Measurements from ENCODE around the gene KRT26. TPM values are rescaled to one million over a fixed set of nuclear protein-coding genes. Genes with fewer than 3 reads are reported as not detected.

The KRT26 gene
- total RNA-seq, 1 experiment from 2014 or later, result not detected

DNA sequence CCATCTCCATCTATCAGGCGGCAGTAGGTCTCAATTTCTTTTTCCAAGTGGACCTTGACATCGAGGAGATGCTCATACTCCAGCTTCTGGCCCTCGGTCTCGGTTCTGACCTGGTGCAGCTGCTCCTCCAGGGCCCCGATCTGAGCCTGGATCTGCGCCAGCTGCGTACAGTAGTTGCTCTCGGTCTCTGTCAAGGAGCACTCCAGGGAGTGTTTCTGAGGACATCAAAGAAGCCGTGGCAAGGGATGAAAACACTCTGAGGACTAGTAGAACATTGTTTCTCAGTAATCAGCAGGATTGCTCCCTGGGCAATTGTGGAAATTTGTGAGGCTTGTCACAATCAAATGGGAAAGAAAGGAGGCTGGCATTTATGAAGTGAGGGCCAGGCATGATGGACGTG is 21.8 kb upstream of the KRT26 start:
- Histone ChIP-seq H3K27me3 (replicated peaks; ENCODE audit: insufficient read depth, low read depth, low read length, poor library complexity) (no peaks in the 10 kb centered on the region), H3K27ac (ENCODE audit: low read depth, low read length, poor library complexity, severe bottlenecking) (no peak overlapping the region), H3K4me3 (ENCODE audit: low read depth, low read length, poor library complexity, severe bottlenecking) (no peak overlapping the region), H3K36me3 (ENCODE audit: insufficient read depth, low read length, poor library complexity, severe bottlenecking) (no peaks in the 10 kb centered on the region), H3K4me1 (ENCODE audit: insufficient read depth, low read length, poor library complexity, severe bottlenecking) (no peaks in the 10 kb centered on the region), H3K9me3 (ENCODE audit: low read depth, low read length, poor library complexity, severe bottlenecking) (no peaks in the 10 kb centered on the region)
- CTCF ChIA-PET, result no interaction called here
- intact Hi-C loops (cut with micrococcal nuclease; ENCODE audit: unreplicated experiment), result no loop called here
- no peak for TF ChIP-seq EZH2 (IDR thresholded peaks at IDR 0.05; ENCODE audit: borderline replicate concordance, low read depth, low read length, poor library complexity, severe bottlenecking)
- no TSS peak for BruUV-seq (replicated peaks)
- no peak for DNase-seq (ENCODE audit: low spot score)
- POLR2A ChIA-PET (ENCODE audit: low non-redundant PET), result no interaction called here

DNA sequence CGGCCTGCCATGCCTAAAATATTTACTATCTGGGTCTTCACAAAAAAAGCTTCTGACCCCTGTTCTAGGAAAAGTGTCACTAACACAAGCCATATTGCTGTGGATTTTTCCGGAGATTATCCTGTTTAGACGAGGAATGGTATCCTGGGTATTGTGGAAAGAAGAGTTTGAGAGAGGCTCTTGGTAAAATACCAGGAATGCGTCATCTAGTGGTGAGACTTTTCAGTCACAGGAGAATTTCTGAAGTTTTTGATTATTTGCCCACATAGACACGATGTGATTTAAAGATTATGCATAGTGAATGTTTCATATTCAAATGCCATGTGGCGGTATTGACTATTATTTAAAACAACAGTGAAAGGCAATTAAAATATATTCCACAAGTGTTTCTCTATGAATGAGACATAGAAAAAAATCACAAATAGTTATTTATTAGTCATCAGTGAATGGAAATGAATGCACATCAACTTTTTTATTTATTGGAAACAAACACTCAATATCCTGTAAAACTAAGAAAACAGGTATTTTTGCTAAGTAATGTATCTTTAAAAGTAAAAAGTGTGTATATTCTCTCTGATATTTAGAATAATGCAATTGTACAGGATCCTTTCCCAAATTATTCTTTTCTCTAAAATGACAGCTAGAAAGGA is 19.9 kb upstream of the KRT26 start:
- no TSS peak for BruUV-seq (replicated peaks)
- intact Hi-C loops (cut with micrococcal nuclease; ENCODE audit: unreplicated experiment), result loop anchor here (2.0 kb wide), 1 partner anchor 169 kb away; no protein-coding TSS in a partner anchor
- H3K4me3 ChIP-seq (ENCODE audit: low read depth, low read length, poor library complexity, severe bottlenecking), result no peak overlapping the region
- H3K36me3 ChIP-seq (ENCODE audit: insufficient read depth, low read length, poor library complexity, severe bottlenecking), result no peaks in the 10 kb centered on the region
- POLR2A ChIA-PET (ENCODE audit: low non-redundant PET), result no interaction called here
- CTCF ChIA-PET, result no interaction called here
- peak; percentile 60 for TF ChIP-seq CTCF (conservative IDR thresholded peaks at IDR 0.05; ENCODE audit: low read depth, low read length)
- TF ChIP-seq EZH2 (IDR thresholded peaks at IDR 0.05; ENCODE audit: borderline replicate concordance, low read depth, low read length, poor library complexity, severe bottlenecking), result no peak
- no peaks in the 10 kb centered on the region for H3K27me3 ChIP-seq (replicated peaks; ENCODE audit: insufficient read depth, low read depth, low read length, poor library complexity)
- peak; percentile 31 for DNase-seq (ENCODE audit: low spot score)
- H3K9me3 ChIP-seq (ENCODE audit: low read depth, low read length, poor library complexity, severe bottlenecking), result no peaks in the 10 kb centered on the region
- H3K27ac ChIP-seq (ENCODE audit: low read depth, low read length, poor library complexity, severe bottlenecking), result no peak overlapping the region
- H3K4me1 ChIP-seq (ENCODE audit: insufficient read depth, low read length, poor library complexity, severe bottlenecking), result no peaks in the 10 kb centered on the region

- DNase-seq (ENCODE audit: low spot score), result no peak
- ChIA-PET CTCF (no interaction called here), POLR2A (ENCODE audit: low non-redundant PET) (no interaction called here)
- H3K4me1 ChIP-seq (ENCODE audit: insufficient read depth, low read length, poor library complexity, severe bottlenecking), result no peaks in the 10 kb centered on the region
- no peak overlapping the region for H3K4me3 ChIP-seq (ENCODE audit: low read depth, low read length, poor library complexity, severe bottlenecking)
- no peaks in the 10 kb centered on the region for H3K9me3 ChIP-seq (ENCODE audit: low read depth, low read length, poor library complexity, severe bottlenecking)
- intact Hi-C loops (cut with micrococcal nuclease; ENCODE audit: unreplicated experiment), result loop anchor here (2.0 kb wide), 1 partner anchor 168 kb away; no protein-coding TSS in a partner anchor
- no TSS peak for BruUV-seq (replicated peaks)
- H3K27me3 ChIP-seq (replicated peaks; ENCODE audit: insufficient read depth, low read depth, low read length, poor library complexity), result no peaks in the 10 kb centered on the region
- H3K27ac ChIP-seq (ENCODE audit: low read depth, low read length, poor library complexity, severe bottlenecking), result no peak overlapping the region
- TF ChIP-seq CTCF (conservative IDR thresholded peaks at IDR 0.05; ENCODE audit: low read depth, low read length) (no peak), EZH2 (IDR thresholded peaks at IDR 0.05; ENCODE audit: borderline replicate concordance, low read depth, low read length, poor library complexity, severe bottlenecking) (no peak)
- no peaks in the 10 kb centered on the region for H3K36me3 ChIP-seq (ENCODE audit: insufficient read depth, low read length, poor library complexity, severe bottlenecking)
Observed at GRCh38 chr17:40791111-40791510, 19.1 kb upstream of the KRT26 start.

DNA sequence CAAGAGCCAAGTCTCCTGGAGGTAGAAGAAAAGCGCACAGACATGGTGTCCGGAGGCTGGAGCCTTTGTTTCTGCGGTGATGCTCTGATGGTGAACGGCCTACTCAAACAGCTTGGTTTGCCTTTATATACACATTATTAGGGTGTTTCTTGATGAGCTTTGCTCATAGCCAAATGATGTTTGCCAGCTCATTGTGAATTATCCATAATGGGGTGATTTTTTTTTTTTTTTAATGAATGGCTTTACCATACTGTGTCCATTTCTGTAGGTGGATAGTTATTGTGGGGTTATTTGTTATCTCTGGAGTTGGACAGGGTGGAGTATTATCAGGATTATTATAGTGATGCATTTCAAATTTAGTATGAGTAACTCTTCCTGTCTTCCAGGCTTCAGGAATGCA is 10.4 kb upstream of the KRT26 start, which contains the start of gene KRT27:
Gene KRT27, minus strand, starts transcription at position 101 of the 400 bp plus-strand sequence. Its CDS starts 57 bp downstream, at position 44.
- no peak within 1 kb of the TSS for H3K27ac ChIP-seq (ENCODE audit: low read depth, low read length, poor library complexity, severe bottlenecking)
- no peak for TF ChIP-seq EZH2 (IDR thresholded peaks at IDR 0.05; ENCODE audit: borderline replicate concordance, low read depth, low read length, poor library complexity, severe bottlenecking)
- TF ChIP-seq CTCF (conservative IDR thresholded peaks at IDR 0.05; ENCODE audit: low read depth, low read length), result no peak
- no TSS peak for BruUV-seq (replicated peaks)
- H3K27me3 ChIP-seq (replicated peaks; ENCODE audit: insufficient read depth, low read depth, low read length, poor library complexity), result no peaks in the 10 kb centered on the region
- H3K4me3 ChIP-seq (ENCODE audit: low read depth, low read length, poor library complexity, severe bottlenecking), result no peak within 1 kb of the TSS
- H3K4me1 ChIP-seq (ENCODE audit: insufficient read depth, low read length, poor library complexity, severe bottlenecking), result no peaks in the 10 kb centered on the region
- no peaks in the 10 kb centered on the region for H3K36me3 ChIP-seq (ENCODE audit: insufficient read depth, low read length, poor library complexity, severe bottlenecking)
- ChIA-PET CTCF (interaction anchor here (0.7 kb wide), 1 partner anchor 357 kb away, joined by 5 read pairs; no protein-coding TSS in a partner anchor), POLR2A (ENCODE audit: low non-redundant PET) (no interaction called here)
- no peaks in the 10 kb centered on the region for H3K9me3 ChIP-seq (ENCODE audit: low read depth, low read length, poor library complexity, severe bottlenecking)
- no peak for DNase-seq (ENCODE audit: low spot score)
- intact Hi-C loops (cut with micrococcal nuclease; ENCODE audit: unreplicated experiment), result no loop called here

Data from A673 (cell line).